ENCODE results near the gene KBTBD2.
"Not testable (repeated sequence)": the region's sequence is repeated elsewhere in the genome, so short reads cannot be mapped to it uniquely, and the experiment has no call there.

Gene KBTBD2

GRCh38 chr7:32888505-32888904 is 3.1 kb downstream of the KBTBD2 start:
- Histone ChIP-seq H3K4me3 (IDR thresholded peaks at IDR 0.05; ENCODE audit: insufficient read depth, low read depth, low read length) (no peak overlapping the region), H3K4me1 (ENCODE audit: low read depth, poor library complexity, severe bottlenecking) (peaks cover 52% of the 10 kb centered on the region), H3K27me3 (ENCODE audit: insufficient read depth, low read depth) (no peaks in the 10 kb centered on the region), H2AFZ (ENCODE audit: low read depth) (no peak overlapping the region), H3K36me3 (ENCODE audit: insufficient read depth) (no peaks in the 10 kb centered on the region), H3K79me2 (ENCODE audit: insufficient read depth, low read depth) (peaks cover 70% of the 10 kb centered on the region), H3K9ac (no peak overlapping the region), H4K20me1 (ENCODE audit: insufficient read depth) (0 out of 2 replicates have a peak, but pooled peaks cover 16% of the 10 kb centered on the region), H3K27ac (no peak overlapping the region), H3K4me2 (peak overlapping the region; percentile 85)
- TF ChIP-seq CTCF (conservative IDR thresholded peaks at IDR 0.05; ENCODE audit: low read depth, low read length) = no peak

GRCh38 chr7:32887395-32887794 is 4.2 kb downstream of the KBTBD2 start:
- Histone ChIP-seq H3K4me2 (no peak overlapping the region), H3K27ac (no peak overlapping the region), H3K9ac (no peak overlapping the region)

GRCh38 chr7:32881074-32881982 is 10.2 kb downstream of the KBTBD2 start:
- Histone ChIP-seq H4K20me1 (ENCODE audit: insufficient read depth) (peaks cover 2% of the 10 kb centered on the region; the same call in 1 of the 2 replicates), H3K4me2 (peak overlapping the region; percentile 31), H3K9ac (no peak overlapping the region), H3K79me2 (ENCODE audit: insufficient read depth, low read depth) (peaks cover 95% of the 10 kb centered on the region), H3K4me3 (IDR thresholded peaks at IDR 0.05; ENCODE audit: insufficient read depth, low read depth, low read length) (no peak overlapping the region), H3K27ac (0 out of 2 replicates have a peak overlapping the region, but pooled peaks have one; percentile 12), H3K27me3 (ENCODE audit: insufficient read depth, low read depth) (no peaks in the 10 kb centered on the region), H3K36me3 (ENCODE audit: insufficient read depth) (0 out of 2 replicates have a peak, but pooled peaks cover 3% of the 10 kb centered on the region), H3K4me1 (ENCODE audit: low read depth, poor library complexity, severe bottlenecking) (peaks cover 59% of the 10 kb centered on the region), H2AFZ (ENCODE audit: low read depth) (no peak overlapping the region)
- no peak for TF ChIP-seq CTCF (conservative IDR thresholded peaks at IDR 0.05; ENCODE audit: low read depth, low read length)

More at GRCh38 chr7:32887395-32887794, 4.2 kb downstream of the KBTBD2 start:
- 0 out of 2 replicates have a peak, but pooled peaks cover 16% of the 10 kb centered on the region for H4K20me1 ChIP-seq (ENCODE audit: insufficient read depth)
- H3K4me1 ChIP-seq (ENCODE audit: low read depth, poor library complexity, severe bottlenecking) = peaks cover 49% of the 10 kb centered on the region
- H3K4me3 ChIP-seq (IDR thresholded peaks at IDR 0.05; ENCODE audit: insufficient read depth, low read depth, low read length) = no peak overlapping the region
- TF ChIP-seq CTCF (conservative IDR thresholded peaks at IDR 0.05; ENCODE audit: low read depth, low read length) = no peak
- H3K79me2 ChIP-seq (ENCODE audit: insufficient read depth, low read depth) = peaks cover 81% of the 10 kb centered on the region
- no peaks in the 10 kb centered on the region for H3K27me3 ChIP-seq (ENCODE audit: insufficient read depth, low read depth)
- no peaks in the 10 kb centered on the region for H3K36me3 ChIP-seq (ENCODE audit: insufficient read depth)
- no peak overlapping the region for H2AFZ ChIP-seq (ENCODE audit: low read depth)

GRCh38 chr7:32879460-32879859 is 12.1 kb downstream of the KBTBD2 start:
- peak overlapping the region; percentile 6; the same call in 1 of the 2 replicates for H3K9ac ChIP-seq
- TF ChIP-seq CTCF (conservative IDR thresholded peaks at IDR 0.05; ENCODE audit: low read depth, low read length) = no peak
- peak overlapping the region; percentile 30 for H3K4me2 ChIP-seq

GRCh38 chr7:32878023-32878422 is 13.5 kb downstream of the KBTBD2 start:
- H3K4me3 ChIP-seq (IDR thresholded peaks at IDR 0.05; ENCODE audit: insufficient read depth, low read depth, low read length); H3K36me3 ChIP-seq (ENCODE audit: insufficient read depth); H3K27me3 ChIP-seq (ENCODE audit: insufficient read depth, low read depth); H3K27ac ChIP-seq; H3K4me2 ChIP-seq; H2AFZ ChIP-seq (ENCODE audit: low read depth); H3K9ac ChIP-seq: not testable (repeated sequence)
- peaks cover 74% of the 10 kb centered on the region for H3K79me2 ChIP-seq (ENCODE audit: insufficient read depth, low read depth)
- peaks cover 10% of the 10 kb centered on the region; the same call in 1 of the 2 replicates for H4K20me1 ChIP-seq (ENCODE audit: insufficient read depth)
- H3K4me1 ChIP-seq (ENCODE audit: low read depth, poor library complexity, severe bottlenecking) = peaks cover 50% of the 10 kb centered on the region

More at GRCh38 chr7:32879460-32879859, 12.1 kb downstream of the KBTBD2 start:
- no peak overlapping the region for H2AFZ ChIP-seq (ENCODE audit: low read depth)
- peaks cover 10% of the 10 kb centered on the region; the same call in 1 of the 2 replicates for H4K20me1 ChIP-seq (ENCODE audit: insufficient read depth)
- H3K27ac ChIP-seq = peak overlapping the region; percentile 49; the same call in 1 of the 2 replicates
- no peak overlapping the region for H3K4me3 ChIP-seq (IDR thresholded peaks at IDR 0.05; ENCODE audit: insufficient read depth, low read depth, low read length)
- 0 out of 2 replicates have a peak, but pooled peaks cover 3% of the 10 kb centered on the region for H3K36me3 ChIP-seq (ENCODE audit: insufficient read depth)
- H3K4me1 ChIP-seq (ENCODE audit: low read depth, poor library complexity, severe bottlenecking) = peaks cover 55% of the 10 kb centered on the region
- no peaks in the 10 kb centered on the region for H3K27me3 ChIP-seq (ENCODE audit: insufficient read depth, low read depth)
- peaks cover 88% of the 10 kb centered on the region for H3K79me2 ChIP-seq (ENCODE audit: insufficient read depth, low read depth)
